ENCODE data around the gene GRIA4.

GRCh38 chr11:105769627-105770026, 159.8 kb downstream of the GRIA4 start:
- no peak for TF ChIP-seq POLR2A (IDR thresholded peaks at IDR 0.05; ENCODE audit: low read length)
- TF ChIP-seq GATA1 (IDR thresholded peaks at IDR 0.05; ENCODE audit: low read depth, low read length) = no peak

Data from erythroblast (primary cell).